GM20000 (cell line): ENCODE results near the gene GNS.
"Not testable (repeated sequence)": the region's sequence is repeated elsewhere in the genome, so short reads cannot be mapped to it uniquely, and the experiment has no call there.

Experiments used
- DNase-seq: peaks from one replicate; pipeline ENCODE4 v3.0.0; 2012; ENCODE audit warnings: low spot score
- TF ChIP-seq, protein P1 (sequence below): IDR thresholded peaks from 2 replicates; pipeline ENCODE4 v1.5.1; 2012; ENCODE audit warnings: mild to moderate bottlenecking, control low read depth; ENCODE audit errors: extremely low read depth, missing control alignments

GNS gene

DNA sequence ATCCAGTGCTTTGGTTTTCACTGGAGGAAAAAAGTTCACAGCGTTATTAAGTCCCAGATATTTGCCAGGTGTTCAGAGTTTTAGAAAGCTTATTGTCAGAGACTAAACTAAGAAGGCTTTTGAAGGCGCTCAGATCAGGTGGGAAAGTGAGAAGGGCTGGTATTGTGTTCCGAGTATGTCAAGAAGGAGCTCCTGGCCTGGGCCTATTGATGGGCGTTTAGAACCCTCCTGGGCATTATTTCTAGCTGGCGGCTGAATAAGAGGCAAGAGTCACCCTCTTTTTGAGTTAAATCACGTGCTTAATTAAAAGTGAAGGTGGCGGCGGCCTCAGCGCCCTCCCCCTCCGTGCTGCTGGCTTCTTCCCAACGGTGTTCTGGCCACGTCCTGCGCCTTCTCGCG is 20.9 kb upstream of the GNS start:
- TF ChIP-seq, protein P1, sequence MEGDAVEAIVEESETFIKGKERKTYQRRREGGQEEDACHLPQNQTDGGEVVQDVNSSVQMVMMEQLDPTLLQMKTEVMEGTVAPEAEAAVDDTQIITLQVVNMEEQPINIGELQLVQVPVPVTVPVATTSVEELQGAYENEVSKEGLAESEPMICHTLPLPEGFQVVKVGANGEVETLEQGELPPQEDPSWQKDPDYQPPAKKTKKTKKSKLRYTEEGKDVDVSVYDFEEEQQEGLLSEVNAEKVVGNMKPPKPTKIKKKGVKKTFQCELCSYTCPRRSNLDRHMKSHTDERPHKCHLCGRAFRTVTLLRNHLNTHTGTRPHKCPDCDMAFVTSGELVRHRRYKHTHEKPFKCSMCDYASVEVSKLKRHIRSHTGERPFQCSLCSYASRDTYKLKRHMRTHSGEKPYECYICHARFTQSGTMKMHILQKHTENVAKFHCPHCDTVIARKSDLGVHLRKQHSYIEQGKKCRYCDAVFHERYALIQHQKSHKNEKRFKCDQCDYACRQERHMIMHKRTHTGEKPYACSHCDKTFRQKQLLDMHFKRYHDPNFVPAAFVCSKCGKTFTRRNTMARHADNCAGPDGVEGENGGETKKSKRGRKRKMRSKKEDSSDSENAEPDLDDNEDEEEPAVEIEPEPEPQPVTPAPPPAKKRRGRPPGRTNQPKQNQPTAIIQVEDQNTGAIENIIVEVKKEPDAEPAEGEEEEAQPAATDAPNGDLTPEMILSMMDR: no peak
- no peak for DNase-seq

DNA sequence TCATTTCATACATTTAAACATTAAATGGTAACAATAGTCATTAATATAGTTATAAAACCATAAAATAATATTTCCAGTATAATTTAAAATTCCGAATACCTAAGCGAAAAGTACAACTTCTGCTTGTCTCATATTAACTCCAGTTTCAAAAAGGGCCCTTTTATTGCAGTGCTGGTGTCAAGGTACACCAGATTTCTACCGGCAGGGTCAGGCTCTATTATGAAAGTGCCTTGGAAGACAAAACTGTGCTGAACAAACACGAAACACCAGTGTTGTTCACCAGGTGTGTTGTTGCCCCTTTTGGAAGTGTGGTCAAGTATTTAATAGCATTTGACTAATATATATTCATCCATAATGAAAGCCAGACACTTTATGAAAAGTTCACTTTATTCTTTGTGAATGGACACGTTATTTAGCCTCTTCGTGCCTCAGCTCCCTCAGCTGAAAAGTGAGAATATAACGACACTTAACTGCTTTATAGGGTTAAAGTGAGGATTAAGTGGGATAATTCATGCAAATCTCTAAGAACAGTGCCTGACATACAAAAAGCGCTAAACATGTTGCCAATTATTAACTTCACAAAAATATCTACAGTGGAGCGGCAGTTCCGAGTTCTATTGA is 20.3 kb upstream of the GNS start:
- no peak for DNase-seq
- TF ChIP-seq, protein P1: no peak

DNA sequence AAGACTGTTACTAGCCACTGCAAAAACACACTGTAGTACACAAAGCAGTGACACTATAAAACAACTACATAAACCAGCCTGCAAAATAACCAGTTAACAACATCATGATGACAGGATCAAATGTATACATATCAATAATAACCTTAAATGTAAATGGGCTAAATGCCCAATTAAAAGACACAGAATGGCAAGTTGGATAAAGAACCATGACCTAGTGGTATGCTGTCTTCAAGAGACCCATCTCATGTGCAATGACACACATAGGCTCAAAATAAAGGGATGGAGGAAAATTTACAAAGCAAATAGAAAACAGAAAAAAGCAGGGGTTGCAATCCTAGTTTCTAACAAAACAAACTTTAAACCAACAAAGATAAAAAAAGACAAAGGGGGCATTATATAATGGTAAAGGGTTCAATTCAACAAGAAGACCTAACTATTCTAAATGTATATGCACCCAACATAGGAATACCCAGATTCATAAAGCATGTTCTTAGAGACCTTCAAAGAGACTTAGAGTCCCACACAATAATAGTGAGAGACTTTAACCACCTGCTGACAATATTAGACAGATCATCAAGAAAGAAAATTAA is 16.0 kb upstream of the GNS start:
- not testable (repeated sequence) for DNase-seq

- no peak for DNase-seq
- TF ChIP-seq, protein P1: no peak
Measured at GRCh38 chr12:64773386-64773785, 14.2 kb upstream of the GNS start.

GRCh38 chr12:64767495-64767894 is 8.3 kb upstream of the GNS start:
- TF ChIP-seq, protein P1: no peak
- no peak for DNase-seq

GRCh38 chr12:64760808-64761573 is 1.8 kb upstream of the GNS start:
- TF ChIP-seq, protein P1: no peak

GRCh38 chr12:64757771-64758170 is 1.4 kb downstream of the GNS start:
- TF ChIP-seq, protein P1: no peak
- no peak for DNase-seq

More at GRCh38 chr12:64760808-64761573, 1.8 kb upstream of the GNS start:
- no peak for DNase-seq
